HG03575 (cell line): ENCODE results near the gene PPP4R3A.
"Not testable (repeated sequence)": the region's sequence is repeated elsewhere in the genome, so short reads cannot be mapped to it uniquely, and the experiment has no call there.

ENCODE experiments used
- ATAC-seq: cut with Tn5 transposase; IDR thresholded peaks from one replicate; pipeline ENCODE4 v1.9.1; 2021; ENCODE audit not compliant: unreplicated experiment, insufficient number of reproducible peaks, low FRiP score; ENCODE audit errors: extremely low read depth

The PPP4R3A gene

DNA sequence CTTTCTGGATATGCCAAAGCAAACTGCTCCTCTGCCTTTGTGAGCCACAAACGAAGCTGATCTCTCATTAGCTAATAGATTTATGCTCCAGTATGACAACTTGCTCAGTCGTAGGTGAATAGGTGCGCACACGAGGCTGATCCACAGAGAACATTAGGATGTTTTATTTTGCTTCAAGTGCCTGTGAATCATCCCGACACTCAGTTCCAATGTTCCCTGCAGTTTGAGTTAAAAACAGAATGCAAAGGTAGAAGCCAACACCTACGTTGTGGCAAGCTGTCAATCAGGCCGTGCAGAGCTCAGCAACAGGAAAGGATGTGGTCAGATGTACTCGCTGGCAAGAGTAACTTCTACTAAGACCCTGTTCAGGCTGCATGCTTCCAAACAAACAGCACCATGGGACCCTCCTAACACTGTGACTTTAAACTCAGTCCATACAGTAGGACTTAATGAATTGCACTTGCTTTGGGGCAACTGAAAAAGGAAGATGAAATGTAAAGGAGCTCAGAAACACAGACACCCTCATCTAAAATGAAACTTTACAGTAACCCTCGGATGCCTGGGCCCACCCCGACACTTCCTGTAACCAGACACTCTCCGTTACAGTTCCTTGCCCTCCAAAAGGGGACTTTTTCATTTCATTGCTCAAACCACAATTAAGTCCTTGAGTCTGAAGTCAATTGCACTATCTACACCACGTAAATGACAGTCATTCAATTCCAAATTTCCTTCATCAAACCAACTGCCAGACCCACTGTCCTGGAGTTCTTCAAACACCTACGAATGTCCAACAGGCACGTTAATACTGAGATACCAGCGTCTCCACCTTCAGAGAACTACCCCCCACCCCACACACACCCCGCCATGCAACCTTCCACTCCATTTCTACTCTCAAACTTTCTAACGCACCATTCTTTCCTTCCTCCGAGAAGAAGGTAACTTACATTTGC lies 94.0 kb downstream of the PPP4R3A start:
- peak; percentile 48 for ATAC-seq

- no peak for ATAC-seq
Observed at GRCh38 chr14:91414475-91414833, 95.7 kb downstream of the PPP4R3A start.

DNA sequence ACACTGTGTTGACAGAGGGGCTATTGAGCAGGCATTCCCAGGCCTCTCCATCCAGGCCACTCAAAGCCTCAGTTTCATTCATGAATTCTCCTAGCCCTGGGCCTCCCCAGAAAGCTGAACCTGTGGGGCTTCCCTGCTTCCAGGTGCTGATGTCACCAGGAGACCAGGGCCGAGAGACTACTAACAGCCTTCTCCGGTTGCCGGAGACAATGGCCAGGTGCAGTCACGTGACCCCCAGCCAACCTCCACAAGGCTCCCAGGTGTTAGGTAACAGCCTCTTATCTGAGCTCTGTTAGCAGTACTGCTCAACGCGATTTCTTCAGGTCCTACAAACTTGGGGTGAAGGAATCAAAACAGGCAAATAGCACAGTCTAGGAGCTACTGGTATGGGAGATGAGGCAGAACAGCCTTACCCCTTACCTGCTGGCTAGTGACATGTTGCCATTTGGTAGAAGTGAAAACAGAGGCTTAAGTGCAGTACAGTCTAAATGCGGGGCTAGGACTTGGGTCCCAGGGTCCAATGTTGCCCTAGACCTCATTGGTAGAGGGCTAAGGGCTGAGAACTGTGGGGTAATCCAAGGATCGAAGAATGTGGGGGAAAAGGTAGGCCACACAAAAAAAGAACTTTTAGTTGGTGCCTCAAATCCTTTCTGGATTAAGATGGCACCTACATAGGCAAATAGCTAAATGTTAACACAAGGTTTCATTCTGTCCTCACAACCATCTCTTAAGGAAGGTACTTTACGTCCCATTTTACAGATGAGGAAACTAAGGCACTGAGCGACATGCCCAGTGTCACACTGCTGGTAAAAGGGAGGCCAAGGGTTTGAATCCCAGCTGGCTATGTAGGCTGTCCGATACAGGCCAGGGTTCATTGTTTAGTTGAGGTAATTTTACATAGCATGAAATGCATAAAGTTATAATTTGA lies 96.3 kb downstream of the PPP4R3A start:
- no peak for ATAC-seq

DNA sequence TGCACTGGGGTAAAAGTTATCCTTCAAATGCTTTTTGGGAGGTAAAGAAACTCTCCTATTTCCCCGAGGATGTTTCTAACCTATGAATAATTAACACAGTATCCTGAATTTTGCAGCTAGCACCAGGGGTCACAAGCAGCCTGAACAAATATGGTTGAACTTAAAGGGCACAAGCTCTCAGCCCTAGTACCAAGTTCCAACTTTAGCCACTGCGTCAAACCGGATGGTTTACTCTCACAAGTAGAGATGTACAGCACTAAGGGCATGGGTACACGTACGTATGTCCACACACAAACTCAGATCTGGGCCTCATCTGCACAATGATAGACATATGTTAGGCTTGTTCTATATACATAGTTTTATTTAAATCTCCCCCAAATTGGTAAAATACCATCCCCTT lies 97.2 kb downstream of the PPP4R3A start:
- no peak for ATAC-seq

DNA sequence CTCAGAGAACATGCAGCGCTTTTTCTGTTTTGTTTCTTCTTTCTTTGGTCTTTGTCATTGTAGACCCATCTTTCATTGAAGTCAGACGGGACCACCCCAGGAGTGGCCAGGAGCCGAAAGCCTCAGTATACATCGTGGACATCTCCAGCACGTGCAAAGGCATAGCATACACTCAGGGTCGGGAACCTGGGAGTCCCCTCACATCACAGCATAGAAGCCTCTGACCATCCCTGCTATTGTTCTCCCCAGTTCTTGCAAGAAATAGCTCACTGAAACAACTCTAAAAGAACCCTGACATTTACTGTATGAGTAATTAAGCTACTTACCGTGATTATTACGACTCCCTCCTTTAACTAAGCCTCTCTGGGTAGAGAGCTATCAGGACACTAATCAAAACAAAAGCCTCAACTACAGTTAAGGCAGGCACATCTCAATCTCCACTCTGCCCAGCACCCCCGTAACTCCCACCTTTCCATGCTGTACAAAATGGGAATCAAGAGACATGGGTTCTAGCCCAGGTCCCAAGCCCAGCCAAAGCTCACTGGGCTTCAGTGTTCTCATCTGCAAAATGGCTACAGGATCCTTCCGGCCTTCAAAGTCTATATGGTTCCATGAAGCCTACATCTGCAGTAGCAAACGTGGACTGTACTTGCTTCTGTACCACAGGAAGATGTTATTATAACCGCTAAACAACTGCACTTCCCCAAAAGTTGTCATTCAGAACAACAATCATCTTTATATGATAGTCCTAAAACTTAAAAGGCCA lies 99.2 kb downstream of the PPP4R3A start:
- no peak for ATAC-seq

DNA sequence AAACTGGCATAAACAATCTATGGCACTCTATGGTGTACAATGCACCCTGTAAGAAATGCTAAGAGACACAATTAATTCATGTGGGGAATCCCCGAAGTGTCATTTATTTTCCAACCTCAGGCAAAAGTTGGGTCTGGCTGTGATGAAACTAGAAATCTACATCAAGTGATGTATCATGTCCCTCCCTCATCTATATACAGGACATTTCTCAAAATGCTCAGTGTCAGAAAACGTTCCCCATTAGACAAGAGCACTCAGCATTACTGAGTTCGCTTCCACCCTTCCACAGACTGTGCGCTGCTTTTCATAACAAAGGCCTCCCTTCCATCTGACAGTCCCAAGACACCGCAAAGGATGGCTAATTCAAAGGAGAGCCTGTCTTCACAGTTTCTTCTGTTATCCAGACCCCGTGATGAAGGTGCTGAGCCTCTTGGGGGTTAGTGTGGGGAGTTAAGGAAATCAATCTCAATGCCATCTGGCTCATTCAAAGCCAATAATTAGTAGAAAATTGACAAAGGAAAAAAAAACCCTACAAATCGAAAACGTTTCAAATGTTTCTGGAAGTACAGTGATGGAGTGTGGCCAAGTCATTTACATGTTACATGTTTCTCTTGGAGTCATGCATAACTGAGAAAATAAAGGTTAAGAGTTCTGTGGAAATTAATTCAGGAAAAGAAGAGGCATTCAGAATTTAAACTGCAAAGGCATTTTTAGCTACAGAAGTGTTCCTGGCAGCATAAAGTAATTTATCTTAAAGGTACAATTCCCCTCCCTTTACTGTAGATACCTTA lies 100.0 kb downstream of the PPP4R3A start:
- no peak for ATAC-seq

- not testable (repeated sequence) for ATAC-seq
Observed at GRCh38 chr14:91409240-91409639, 100.9 kb downstream of the PPP4R3A start.
